T-helper 9 cell (primary cell): ENCODE measurements around the gene SLC24A1.

ENCODE experiments used
- DNase-seq: peaks from one replicate; pipeline ENCODE4 v3.0.0-alpha.2; 2020

SLC24A1 gene

GRCh38 chr15:65653801-65654521 is 32.2 kb downstream of the SLC24A1 start:
- no peak for DNase-seq

DNA sequence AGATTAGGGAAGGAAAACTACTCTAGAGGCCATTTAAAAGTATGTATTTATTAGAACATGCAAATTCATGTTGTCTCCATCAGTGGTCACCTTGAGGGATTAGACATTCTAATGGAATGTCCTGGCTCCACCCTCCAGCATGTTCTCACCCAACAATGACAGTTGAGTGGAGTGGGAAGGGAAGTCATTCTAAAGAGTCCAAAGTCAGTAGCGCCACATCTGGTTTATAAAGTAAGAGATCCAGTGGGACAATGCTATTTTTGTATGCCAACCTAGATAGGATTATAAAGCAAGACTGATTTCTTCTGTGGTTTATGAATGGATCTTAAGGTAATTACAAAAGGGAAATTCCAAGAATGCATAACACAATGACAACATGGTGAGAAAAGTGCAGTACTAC is 33.3 kb downstream of the SLC24A1 start:
- no peak for DNase-seq

DNA sequence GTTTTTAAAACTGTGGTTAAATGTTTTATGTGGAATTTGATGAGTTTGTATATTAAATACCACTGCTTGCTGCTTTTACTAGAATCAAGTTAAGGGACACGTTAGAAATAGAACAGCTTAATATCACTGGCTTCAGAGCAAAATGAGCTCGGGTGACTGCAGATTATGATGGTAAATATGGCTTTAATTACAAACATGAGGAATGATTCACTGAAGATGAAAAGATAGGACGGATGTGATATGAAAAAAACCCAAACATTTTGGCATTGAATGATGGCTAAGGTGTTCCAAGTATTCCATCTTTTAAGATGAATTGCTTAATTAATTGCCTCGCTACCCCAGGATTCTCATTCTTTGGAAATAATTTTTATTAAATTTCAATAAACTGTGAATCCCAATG is 33.7 kb downstream of the SLC24A1 start:
- DNase-seq: no peak

DNA sequence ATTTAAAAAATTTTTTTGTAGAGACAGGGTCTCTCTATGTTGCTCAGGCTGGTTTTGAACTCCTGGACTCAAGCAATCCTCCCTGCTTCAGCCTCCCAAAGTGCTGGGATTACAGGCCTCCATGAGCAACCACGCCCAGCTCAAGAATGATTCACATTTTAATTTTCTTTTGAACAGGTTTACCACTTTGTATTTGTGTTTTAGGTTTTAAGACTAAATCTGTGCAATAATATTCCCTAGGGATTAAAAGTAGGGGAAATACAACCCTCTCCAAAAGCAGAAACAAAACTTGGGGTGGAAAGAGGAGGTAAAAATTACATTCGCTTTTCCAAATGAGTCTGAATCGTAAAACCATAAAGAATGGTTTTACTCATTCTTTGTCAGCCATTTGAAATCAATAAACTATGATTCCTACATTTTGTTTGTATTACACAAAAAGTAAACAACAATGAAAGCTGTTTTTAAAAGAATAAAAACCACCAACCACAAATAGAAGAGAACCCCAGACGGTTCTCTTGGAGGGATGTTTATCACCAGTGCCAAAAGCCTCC is 37.8 kb downstream of the SLC24A1 start:
- no peak for DNase-seq

DNA sequence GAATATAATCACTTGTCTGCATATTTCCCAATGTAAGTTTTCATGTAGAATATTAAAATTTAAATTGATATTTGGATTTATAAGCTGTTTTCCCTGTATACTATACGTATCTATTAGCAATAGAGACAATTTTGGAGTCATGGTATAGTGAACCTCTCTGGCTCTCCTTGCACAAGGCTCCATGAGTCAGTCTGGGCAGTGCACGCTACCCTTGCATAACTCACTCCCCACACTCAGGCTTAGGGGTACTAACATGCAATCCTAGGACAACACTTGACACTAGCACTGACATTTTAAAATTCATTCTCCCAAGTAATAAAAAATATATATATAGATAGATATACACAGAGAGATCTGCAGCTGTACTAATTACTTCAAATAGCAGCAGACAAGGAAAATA is 39.2 kb downstream of the SLC24A1 start:
- no peak for DNase-seq

DNA sequence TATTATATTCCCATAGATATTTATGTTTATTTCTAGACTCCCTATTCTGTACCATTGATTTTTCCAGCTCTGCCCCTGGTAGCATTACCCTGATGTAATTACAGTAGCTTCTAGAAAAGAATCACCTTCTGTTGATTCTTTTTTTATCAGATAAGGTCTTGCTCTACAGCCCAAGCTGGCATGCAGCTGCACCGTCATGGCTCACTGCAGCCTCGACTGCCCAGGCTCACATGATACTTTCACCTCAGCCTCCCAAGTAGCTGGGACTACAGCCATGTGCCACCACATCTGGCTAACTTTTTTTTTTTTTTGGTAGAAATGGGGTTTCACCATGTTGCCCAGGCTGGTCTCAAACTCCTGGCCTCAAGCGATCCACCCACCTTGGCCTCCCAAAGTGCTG is 41.8 kb downstream of the SLC24A1 start:
- no peak for DNase-seq

DNA sequence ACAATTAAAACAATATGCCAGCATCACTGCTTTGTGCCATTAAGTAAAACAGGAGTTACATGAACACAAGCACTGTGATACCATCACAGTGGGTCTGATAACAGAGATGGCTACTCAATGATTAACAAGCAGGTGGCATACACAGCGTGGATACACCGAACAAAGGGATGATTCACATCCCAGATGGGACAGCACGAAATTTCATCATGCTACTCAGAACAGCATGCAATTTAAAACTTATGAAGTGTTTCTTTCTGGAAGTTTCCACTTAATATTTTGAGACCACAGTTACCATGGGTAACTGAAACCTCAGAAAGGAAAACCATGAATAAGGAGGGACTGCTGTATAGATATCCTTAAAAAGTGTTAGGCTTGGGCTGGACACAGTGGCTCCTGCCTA is 44.5 kb downstream of the SLC24A1 start:
- no peak for DNase-seq

- no peak for DNase-seq
Measured at GRCh38 chr15:65675551-65675950, 53.8 kb downstream of the SLC24A1 start.

GRCh38 chr15:65676123-65676522 is 54.4 kb downstream of the SLC24A1 start:
- no peak for DNase-seq

GRCh38 chr15:65680544-65680943 is 58.8 kb downstream of the SLC24A1 start:
- DNase-seq: no peak

DNA sequence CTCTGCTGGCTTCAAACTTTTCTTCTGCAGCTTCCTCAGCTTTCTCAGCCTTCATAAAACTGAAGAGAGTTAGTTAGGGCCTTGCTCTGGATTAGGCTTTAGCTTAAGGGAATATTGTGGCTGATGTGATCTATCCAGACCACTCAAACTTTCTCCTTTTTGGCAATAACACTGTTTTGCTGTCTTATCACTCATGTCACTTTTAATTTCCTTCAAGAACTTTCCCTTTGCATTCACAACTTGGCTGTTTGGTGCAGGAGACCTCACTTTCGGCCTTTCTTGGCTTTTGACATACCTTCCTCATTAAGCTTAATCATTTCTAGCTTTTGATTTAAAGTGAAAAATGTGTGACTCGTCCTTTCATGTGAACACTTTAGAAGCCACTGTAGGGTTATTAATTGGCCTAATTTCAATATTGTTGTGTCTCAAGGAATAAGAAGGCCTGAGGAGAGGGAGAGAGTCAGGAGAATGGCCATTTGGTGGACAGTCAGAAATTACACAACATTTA is 60.7 kb downstream of the SLC24A1 start:
- no peak for DNase-seq

DNA sequence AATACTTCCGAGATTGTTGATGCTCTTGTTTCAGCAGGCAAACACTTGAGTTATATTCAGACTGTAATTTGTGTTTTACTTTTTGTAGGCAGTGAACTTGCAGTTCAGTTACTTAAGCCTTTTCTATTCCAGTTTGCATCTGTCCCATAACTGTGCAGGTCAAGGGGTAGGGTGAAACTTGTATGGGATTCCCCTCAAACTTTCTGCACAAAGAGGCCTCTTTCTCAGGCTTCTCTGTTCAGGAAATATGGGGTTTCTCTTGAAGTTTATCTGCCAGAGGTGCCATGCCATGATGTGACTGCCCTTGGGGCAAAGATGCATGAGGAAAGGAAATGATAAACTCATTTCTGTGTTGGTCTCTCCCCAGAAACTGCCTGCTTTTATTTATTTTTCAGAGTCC is 66.7 kb downstream of the SLC24A1 start:
- no peak for DNase-seq

DNA sequence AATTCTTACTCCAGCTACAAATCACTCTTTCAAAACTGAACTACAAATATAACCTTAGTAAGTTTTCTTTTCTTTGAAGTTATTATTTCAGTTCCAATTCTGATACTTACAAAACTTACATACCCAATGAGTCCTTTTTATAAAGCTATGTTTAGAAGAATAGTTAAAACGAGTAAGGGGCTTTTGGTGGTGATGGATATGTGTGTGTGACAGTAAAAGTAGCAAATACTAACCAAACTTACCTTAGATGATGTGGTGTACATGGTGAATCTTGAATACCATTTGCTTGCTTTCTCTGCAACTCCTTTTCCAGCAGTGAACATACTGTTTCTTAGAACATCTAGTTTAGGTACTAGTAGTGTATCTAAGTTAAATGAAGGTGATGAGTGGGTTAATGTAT is 68.4 kb downstream of the SLC24A1 start:
- DNase-seq: no peak

DNA sequence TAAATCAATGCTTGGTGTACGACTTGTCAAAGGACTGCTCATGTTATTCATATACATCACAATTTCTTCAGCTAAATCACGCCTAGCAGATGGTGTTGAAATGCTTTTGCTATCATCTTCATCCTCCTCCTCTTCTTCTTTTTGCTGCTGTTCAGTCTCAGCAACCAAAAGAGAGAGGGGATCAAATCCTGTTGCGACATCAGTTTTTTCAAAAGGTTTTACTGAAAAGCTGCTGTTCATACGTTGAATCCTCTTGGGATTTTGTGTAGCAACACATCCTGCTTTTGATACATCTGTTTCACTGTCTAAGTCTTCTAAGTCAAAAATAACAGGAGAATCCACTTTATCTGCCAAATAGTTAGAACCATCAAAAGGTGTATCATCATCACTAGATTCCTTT is 69.0 kb downstream of the SLC24A1 start:
- no peak for DNase-seq

GRCh38 chr15:65695081-65695480 is 73.3 kb downstream of the SLC24A1 start:
- no peak for DNase-seq
